Liver (tissue), 3 donors: ENCODE results near the gene POU2F3.

ENCODE experiments used
- ATF3 ChIP-seq: IDR thresholded peaks from 2 replicates; pipeline ENCODE4 v1.6.1; 2016; ENCODE audit warnings: antibody characterized with exemption
- EGR1 ChIP-seq, 2 donors: IDR thresholded peaks; 2 replicates each; pipeline ENCODE4 v1.6.1; 2016 to 2018; ENCODE audit warnings: antibody characterized with exemption in 2 of 2, low read depth in 2 of 2
- GABPA ChIP-seq, 2 donors: IDR thresholded peaks in 1 of 2; conservative IDR thresholded peaks in 1 of 2; 2 replicates each; pipeline ENCODE4 v1.6.1; 2016; ENCODE audit warnings: antibody characterized with exemption in 2 of 2, mild to moderate bottlenecking in 1 of 2, moderate library complexity in 1 of 2
- HNF4G ChIP-seq: IDR thresholded peaks from 2 replicates; pipeline ENCODE4 v1.6.1; 2016; ENCODE audit warnings: antibody characterized with exemption
- JUND ChIP-seq, 2 donors: IDR thresholded peaks; 2 replicates each; pipeline ENCODE4 v1.6.1; 2016; ENCODE audit warnings: antibody characterized with exemption in 2 of 2
- MAX ChIP-seq: IDR thresholded peaks from 2 replicates; pipeline ENCODE4 v1.6.1; 2016; ENCODE audit warnings: antibody characterized with exemption
- RAD21 ChIP-seq, 2 donors: IDR thresholded peaks; 2 replicates each; pipeline ENCODE4 v1.6.1; 2016; ENCODE audit warnings: antibody characterized with exemption in 2 of 2, mild to moderate bottlenecking in 2 of 2
- SP1 ChIP-seq: IDR thresholded peaks from 2 replicates; pipeline ENCODE4 v1.6.1; 2018; ENCODE audit warnings: antibody characterized with exemption, mild to moderate bottlenecking
- TAF1 ChIP-seq: conservative IDR thresholded peaks from 2 replicates; pipeline ENCODE4 v1.6.1; 2016; ENCODE audit warnings: antibody characterized with exemption, mild to moderate bottlenecking
- YY1 ChIP-seq: IDR thresholded peaks from 2 replicates; pipeline ENCODE4 v1.6.1; 2016; ENCODE audit warnings: antibody characterized with exemption, mild to moderate bottlenecking
- TF ChIP-seq, protein P1 (sequence below): fragments of 150-350 bp; IDR thresholded peaks from 2 replicates; pipeline ENCODE4 v1.5.1; 2017; ENCODE audit warnings: improper control_type of control experiment, low read depth, low read length; ENCODE audit not compliant: missing input control
- TF ChIP-seq, protein P2 (sequence below): IDR thresholded peaks from 2 replicates; pipeline ENCODE4 v1.6.1; 2016; ENCODE audit warnings: antibody characterized with exemption, mild to moderate bottlenecking
- TF ChIP-seq, protein P3 (sequence below): IDR thresholded peaks from 2 replicates; pipeline ENCODE4 v1.6.1; 2016; ENCODE audit warnings: antibody characterized with exemption
- donor health status: healthy.
- donor health status: healthy.

DNA sequence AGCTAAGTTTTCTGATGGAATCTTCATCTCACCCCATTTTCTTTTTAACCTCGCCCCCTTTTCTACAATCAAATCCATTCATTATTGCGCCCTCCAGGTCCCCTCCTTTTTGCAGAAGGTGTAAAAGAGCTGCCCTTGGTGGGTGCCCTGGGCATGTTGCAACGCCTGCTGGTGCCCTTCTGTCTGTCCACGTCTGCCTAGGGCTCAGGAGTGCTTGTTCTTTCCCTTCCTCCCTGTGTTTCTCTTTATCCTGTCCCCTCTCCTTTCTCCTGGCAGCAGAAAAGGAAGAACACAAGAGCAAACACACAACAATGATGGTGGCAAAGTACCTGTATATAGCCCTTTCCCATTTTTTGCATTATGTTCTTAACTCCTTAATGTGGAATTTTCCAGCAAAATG is 79.0 kb downstream of the POU2F3 start:
- TF ChIP-seq, protein P1, sequence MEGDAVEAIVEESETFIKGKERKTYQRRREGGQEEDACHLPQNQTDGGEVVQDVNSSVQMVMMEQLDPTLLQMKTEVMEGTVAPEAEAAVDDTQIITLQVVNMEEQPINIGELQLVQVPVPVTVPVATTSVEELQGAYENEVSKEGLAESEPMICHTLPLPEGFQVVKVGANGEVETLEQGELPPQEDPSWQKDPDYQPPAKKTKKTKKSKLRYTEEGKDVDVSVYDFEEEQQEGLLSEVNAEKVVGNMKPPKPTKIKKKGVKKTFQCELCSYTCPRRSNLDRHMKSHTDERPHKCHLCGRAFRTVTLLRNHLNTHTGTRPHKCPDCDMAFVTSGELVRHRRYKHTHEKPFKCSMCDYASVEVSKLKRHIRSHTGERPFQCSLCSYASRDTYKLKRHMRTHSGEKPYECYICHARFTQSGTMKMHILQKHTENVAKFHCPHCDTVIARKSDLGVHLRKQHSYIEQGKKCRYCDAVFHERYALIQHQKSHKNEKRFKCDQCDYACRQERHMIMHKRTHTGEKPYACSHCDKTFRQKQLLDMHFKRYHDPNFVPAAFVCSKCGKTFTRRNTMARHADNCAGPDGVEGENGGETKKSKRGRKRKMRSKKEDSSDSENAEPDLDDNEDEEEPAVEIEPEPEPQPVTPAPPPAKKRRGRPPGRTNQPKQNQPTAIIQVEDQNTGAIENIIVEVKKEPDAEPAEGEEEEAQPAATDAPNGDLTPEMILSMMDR = no peak
- TF ChIP-seq EGR1 (IDR thresholded peaks at IDR 0.05; ENCODE audit: low read depth in 2 of 2) (no peak), GABPA (IDR thresholded peaks at IDR 0.05 in 1 of 2, conservative IDR thresholded peaks at IDR 0.05 in 1 of 2) (no peak), HNF4G (no peak), MAX (no peak), ATF3 (no peak), RAD21 (IDR thresholded peaks at IDR 0.05) (no peak), SP1 (no peak), YY1 (no peak), JUND (IDR thresholded peaks at IDR 0.05) (no peak), TAF1 (no peak)
- TF ChIP-seq, protein P2, sequence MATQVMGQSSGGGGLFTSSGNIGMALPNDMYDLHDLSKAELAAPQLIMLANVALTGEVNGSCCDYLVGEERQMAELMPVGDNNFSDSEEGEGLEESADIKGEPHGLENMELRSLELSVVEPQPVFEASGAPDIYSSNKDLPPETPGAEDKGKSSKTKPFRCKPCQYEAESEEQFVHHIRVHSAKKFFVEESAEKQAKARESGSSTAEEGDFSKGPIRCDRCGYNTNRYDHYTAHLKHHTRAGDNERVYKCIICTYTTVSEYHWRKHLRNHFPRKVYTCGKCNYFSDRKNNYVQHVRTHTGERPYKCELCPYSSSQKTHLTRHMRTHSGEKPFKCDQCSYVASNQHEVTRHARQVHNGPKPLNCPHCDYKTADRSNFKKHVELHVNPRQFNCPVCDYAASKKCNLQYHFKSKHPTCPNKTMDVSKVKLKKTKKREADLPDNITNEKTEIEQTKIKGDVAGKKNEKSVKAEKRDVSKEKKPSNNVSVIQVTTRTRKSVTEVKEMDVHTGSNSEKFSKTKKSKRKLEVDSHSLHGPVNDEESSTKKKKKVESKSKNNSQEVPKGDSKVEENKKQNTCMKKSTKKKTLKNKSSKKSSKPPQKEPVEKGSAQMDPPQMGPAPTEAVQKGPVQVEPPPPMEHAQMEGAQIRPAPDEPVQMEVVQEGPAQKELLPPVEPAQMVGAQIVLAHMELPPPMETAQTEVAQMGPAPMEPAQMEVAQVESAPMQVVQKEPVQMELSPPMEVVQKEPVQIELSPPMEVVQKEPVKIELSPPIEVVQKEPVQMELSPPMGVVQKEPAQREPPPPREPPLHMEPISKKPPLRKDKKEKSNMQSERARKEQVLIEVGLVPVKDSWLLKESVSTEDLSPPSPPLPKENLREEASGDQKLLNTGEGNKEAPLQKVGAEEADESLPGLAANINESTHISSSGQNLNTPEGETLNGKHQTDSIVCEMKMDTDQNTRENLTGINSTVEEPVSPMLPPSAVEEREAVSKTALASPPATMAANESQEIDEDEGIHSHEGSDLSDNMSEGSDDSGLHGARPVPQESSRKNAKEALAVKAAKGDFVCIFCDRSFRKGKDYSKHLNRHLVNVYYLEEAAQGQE = no peak
- TF ChIP-seq, protein P3, sequence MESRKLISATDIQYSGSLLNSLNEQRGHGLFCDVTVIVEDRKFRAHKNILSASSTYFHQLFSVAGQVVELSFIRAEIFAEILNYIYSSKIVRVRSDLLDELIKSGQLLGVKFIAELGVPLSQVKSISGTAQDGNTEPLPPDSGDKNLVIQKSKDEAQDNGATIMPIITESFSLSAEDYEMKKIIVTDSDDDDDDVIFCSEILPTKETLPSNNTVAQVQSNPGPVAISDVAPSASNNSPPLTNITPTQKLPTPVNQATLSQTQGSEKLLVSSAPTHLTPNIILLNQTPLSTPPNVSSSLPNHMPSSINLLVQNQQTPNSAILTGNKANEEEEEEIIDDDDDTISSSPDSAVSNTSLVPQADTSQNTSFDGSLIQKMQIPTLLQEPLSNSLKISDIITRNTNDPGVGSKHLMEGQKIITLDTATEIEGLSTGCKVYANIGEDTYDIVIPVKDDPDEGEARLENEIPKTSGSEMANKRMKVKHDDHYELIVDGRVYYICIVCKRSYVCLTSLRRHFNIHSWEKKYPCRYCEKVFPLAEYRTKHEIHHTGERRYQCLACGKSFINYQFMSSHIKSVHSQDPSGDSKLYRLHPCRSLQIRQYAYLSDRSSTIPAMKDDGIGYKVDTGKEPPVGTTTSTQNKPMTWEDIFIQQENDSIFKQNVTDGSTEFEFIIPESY = no peak
